HG02870 (cell line): ENCODE measurements around the gene ERN1.

Experiments
- ATAC-seq: cut with Tn5 transposase; IDR thresholded peaks from one replicate; pipeline ENCODE4 v1.9.1; 2021; ENCODE audit warnings: mild to moderate bottlenecking, moderate library complexity; ENCODE audit not compliant: unreplicated experiment

The ERN1 gene

DNA sequence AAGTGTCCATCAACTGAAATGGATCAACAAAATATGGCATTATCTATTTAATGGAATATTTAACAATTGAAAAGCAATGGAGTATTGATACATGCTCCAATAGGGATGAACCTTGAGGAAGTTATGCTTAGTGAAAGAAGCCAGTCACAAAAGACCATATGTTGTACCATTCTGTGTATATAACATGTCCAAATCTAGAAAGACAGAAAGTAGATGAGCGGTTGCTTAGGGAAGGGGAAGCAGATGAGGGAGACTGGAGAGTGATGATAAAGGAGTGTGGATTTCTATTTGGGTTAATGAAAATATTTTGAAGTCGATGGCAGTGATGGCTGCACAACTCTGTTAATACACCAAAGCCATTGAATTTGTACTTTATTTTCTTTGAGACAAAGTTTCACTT, 8.5 kb upstream of the ERN1 start:
- no peak for ATAC-seq

DNA sequence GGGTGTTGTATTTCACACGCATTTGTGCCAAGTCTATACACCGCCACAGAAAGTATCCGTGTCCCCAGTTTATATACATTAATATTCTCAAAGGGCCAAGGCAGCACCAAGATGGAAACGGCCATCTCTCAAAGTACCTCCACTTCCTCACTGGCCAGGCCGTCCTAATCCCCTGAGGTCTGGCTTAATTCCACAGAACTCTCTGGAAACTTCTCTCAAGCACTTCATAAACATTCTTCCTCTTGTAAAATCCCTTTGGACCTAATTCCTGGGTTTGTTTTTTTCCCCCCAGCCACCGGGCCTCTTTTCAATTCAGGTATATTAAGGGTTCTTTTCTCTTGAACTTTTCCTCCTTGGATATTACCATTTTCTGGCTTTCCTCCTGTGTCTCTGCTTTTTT, 5.1 kb upstream of the ERN1 start:
- no peak for ATAC-seq

DNA sequence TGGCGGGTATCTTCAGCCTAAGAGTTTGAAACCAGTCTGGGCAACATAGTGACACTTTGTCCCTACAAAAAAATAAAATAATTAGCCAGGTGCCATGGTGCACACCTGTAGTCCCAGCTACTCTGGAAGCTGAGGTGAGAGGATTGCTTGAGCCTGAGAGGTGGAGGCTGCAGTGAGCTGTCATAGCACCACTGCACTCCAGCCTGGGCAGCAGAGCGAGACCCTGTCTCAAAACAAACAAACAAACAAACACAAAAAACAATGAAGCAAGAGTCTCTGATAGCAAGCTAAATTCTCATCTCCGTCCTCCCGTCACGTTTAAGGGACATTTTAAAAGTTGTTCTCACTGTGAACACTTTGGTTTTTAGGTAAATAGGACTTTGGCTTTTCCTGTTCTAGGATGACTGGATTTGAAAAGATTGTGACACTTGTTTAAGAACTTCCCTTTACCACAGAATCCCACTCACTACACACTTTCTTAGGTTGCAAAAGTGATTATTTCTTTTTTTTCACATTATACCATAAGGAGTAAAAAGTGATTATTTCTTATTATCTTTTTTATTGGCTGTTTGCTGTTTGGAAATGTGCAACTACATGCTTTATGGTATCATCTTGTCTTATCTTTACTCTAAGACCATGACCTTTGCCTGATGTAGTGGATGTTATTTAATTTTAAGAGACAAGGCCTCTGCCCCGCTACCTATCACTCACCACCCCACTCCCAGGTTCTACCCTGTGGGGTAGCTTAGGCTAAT, 4.4 kb upstream of the ERN1 start:
- ATAC-seq = no peak

DNA sequence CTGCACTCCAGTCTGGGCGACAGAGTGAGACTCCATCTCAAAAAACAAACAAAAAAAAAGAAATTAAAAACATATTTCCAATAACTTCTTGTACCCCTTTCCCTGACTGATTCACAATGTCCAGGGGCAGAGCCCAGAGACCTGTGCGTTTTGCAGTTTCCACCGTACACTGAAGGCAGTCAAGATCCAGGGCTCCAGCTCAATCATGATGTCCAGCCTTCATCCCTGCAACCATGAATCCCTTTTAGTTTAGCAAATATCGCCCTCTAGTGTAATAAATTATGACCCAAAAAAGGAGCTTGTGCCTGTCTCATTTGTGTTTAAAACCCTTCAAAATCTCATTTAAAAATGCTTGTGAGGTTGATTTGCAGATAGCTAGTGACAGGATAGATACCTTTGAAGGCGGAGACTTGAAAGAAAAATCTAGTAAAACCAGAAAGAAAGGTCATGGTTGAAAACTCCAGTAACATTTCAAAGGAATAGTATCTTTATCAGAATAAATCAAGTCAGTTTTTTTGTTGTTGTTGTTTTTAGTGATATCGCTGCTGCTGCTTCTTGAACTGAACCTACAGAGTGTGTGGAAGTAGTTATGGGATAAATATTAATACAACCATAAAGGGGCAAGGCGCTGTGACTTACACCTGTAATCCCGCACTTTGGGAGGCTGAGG, 3.7 kb upstream of the ERN1 start:
- no peak for ATAC-seq

DNA sequence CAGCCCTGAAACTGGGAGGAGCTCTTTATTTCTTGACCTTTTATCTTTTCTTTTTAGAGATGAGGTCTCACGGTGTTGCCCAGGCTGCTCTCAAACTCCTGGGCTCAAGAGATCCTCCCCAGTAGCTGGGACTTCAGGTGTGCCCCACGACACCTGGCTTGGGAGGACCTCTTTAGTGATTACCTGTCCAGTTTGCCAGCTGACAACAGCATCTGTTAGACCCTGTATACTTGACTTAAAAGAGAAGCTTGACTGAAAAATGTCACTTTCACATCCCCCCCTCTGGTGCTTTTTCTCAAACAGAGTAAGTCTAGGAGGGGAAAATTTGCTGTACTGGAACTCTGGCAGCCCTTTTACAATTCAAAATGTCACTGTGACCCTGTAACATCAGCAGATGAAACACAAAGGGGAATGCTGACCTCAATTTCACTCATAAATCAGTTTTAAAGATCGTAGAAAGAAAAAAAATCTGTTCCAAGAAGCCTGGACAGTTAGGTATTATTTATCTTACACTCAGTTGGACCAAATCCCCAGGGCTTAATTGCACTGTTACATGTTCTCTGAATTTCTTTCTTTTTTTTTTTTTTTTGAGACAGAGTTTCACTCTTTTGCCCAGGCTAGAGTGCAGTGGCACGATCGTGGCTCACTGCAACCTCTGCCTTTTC, 1.8 kb upstream of the ERN1 start:
- ATAC-seq = no peak

DNA sequence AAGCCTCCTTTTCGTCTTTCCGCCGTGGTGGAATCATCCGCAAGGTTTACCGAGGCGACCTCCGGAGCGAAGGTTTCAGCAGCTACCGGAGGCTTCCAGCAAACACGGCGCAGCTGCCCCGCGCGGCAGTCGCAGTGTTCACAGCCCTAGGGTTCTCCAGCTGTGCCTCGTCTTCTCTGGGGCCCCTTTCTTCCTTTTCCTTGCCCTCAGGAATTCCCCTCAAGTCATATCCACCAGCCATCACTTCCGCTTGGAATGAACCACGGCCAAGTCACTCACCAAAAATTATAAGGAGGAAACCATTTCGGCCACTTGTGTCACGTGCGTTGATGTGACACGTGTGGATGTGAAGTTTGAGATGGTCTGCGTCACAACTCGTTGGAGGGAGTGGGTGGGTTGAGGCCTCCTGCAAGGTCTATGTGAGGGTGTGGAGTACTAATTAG, 636 bp upstream of the ERN1 start:
- peak; percentile 26 for ATAC-seq

DNA sequence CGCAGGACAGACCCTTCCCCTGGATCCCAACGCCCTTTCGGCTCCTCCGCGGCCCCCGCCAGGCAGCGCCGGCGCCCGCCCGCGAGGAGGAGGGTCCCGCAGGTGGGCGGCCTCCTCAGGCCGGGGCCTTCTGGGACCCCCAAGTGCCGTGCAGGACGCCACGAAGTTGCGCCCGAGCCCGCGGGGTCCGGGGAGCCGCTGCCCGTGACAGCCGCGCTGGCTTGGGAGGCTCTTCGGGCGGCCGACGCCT, 504 bp downstream of the ERN1 start:
- no peak for ATAC-seq

DNA sequence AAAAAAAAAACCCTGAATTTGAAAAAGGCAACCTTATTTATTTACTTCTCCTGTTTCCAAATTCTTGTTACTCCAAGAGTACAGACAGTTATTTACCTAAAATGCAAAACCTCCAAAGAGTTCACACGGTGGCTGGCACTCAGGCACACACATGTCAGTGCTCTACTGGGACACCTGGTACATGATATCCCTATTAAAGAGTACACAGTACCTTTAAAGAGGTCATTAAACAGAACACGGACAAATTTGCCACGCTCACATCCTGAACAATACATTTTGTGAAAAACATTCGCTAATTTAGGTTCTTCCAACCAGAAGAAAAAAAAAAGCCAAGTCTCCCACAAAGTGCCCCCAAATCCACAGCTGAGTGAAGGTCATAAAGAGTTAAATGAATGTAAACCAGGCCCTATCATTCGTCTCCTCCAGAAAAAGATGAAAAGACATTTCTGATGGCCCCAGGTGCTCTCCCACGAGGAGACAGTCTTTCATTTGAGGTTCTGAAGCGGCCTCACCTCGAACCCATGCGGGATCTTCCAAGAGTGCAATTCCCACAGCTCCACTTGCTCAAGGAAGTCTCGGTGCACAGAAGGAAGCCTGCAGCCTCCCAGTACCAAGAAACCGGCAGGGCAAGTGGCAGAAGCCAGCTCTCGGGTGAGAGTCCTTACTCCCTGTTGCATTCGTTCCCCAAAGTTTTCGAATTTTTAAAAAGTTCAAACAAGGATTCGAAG, 993 bp downstream of the ERN1 start:
- ATAC-seq = no peak

DNA sequence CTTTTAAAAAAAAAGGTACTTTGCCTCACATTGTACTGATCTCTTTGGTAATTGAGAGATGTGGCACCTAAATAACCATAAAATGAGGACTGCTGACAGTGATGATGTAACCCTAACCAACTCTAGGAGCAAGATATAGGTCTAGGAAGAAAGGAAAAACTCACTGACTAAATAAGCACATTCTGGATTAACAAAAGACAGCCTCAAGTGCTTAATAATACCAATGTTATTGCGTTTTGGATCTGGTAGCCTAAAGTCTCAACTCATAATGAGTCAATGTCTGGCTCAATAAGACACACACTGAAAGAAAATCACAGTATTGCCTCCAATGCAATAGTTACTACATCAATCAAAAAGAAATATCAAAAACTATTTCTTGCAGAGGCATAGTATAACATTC, 3.0 kb downstream of the ERN1 start:
- ATAC-seq = no peak

DNA sequence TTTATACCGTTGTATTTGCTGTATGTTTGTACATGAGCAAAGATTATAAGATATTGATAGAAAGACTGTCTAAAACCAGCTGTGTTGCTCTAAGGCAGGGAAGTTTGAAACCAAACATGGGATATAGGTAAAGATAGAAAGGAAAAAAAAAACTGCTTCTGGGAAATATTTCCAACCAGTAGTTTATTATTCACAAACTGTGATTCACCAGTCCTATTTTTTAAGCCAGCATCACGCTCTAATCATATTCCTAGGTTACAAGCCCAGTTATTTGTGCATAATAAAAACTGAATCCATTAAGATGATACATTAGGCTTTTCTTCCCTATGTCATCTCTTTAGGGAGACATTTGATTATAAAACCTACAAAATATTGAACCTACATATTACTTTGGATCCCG, 4.0 kb downstream of the ERN1 start:
- no peak for ATAC-seq

DNA sequence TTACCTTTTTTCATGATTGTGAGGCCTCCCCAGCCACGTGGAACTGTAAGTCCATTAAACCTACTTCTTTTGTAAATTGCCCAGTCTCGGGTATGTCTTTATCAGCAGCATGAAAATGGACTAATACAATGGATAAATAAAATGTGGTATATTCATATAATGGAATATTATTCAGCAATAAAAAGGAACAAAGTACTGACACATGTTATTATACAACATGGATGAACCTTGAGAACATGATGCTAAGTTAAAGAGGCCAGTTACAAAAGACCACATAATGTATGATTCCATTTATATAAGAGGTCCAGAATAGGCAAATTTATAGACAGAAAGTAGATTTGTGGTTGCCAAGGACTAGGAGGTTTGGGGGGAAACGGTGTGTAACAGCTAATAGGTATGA, 5.3 kb downstream of the ERN1 start:
- no peak for ATAC-seq

DNA sequence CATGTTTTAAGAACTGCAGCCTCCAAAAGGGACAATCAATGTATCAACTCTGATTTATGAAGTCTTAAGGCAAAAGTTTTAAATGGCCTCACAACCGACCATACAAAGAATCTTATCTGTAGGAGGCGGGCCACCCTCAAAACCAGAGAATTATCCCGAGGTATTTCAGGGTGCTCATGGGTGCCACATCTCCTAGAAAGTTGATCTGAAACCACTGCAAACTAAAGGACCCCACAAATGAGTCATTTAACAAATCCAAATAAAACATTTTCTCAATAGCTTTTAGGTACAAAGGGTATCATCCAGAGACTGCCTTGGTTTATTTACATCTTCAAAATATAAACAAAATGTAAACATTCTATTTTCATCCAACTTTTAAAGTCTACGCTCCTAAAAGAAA, 6.8 kb downstream of the ERN1 start:
- no peak for ATAC-seq

DNA sequence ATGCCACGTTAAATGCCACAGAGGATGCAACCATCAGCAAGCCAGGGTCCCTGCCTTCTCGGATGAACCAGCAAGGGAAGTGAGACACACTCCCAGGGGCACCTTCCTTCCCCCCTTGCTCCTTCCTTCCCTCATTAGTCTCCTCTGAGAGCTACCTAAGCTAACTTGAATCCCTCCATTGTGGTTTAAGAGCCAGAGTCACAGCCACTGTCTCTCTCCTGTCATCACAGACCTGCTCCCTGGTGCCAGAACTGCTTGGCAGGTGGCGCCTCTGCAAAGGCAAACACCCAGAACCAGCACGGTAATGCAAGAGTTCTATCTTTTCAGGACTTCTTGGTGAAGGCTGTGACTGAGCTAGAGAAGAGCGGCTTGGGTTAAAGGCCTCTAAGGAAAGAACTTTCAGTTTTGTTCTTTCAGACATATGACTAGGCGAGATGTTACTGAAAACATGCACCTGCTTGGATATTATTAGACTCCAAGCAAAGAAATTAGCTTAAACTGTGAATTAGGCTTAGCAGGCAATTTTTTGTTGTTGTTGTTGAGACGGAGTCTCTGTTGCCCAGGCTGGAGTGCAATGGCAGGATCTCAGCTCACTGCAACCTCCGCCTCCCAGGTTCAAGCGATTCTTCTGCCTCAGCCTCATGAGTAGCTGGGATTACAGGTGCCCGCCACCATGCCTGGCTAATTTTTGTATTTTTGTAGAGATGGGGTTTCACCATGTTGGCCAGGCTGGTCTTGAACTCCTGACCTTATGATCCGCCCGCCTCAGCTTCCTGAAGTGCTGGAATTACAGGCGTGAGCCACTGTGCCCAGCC, 8.8 kb downstream of the ERN1 start:
- ATAC-seq = peak; percentile 74

DNA sequence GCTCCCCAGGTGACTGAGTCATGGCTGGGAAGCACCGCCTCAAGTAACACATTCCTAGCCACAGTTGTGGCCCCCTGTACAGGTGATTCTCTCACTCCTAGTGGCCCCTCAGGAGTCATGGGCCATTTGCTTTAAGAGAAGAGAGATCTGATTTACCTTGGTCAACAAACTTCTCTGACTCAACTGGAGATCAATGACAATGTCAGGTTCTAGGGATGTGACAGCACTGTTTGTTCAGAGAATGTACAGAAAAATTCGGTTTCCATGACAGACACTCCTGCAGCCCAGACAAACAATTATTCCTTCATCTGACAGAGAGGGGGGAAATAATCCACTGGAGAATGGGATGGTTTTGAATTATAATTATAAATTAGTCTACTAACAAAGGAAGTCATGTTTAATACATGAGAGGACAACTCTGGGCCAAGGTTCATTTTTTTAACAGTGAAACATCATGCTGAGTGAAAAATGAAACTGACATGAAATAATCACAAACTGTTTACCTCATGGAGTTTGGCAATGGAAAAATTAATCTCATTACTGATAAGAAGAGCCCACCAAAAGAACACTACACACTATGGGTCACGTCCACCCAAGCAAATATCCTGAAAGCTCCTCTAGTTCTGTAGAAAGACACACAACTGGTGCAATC, 9.7 kb downstream of the ERN1 start:
- no peak for ATAC-seq

DNA sequence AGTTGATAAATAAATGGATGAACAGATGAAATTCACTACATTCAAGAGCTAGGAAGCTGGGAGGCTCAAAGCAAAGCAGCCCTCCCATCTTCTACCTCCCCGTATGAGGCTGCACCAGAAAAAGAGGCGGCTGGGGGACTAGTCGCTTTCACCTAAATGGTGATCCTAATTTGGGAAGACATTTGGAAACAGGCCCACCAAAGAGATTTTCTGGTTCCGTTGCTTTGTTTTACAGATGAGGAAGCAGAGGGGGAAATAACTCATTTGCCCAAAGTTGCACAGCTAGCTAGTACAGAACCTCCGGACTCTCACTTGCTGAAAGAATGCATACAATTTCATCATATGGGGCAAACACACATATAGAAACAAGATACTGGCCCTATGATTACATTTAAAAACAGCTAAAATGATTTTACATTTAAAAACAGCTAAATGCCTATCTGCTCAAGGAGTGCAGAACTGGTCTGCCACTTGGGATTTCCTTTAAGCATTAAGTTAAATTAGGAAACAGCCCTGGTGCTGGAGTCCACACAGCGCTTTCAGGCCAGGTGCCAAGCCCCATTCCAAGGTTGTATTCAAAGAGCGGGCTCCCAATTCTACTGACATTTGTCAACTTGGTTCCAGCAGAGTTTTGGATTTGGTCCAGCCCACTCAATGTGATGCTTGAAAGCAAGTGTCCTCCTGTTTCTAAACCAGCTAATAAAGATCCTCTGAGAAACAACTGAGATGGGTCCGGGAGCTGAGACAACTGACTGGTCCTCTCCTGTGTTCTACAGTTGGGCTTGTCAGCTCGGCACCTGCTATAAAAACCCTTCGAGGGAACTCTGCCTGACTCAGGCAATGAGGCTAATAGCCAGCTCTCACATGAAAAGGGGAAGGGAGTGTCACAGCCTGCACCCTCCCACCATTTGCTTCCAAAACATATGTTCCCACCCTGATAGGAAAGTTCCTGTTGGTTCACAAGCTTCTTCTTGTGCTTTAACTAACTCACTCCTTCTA, 11.7 kb downstream of the ERN1 start:
- ATAC-seq = no peak

DNA sequence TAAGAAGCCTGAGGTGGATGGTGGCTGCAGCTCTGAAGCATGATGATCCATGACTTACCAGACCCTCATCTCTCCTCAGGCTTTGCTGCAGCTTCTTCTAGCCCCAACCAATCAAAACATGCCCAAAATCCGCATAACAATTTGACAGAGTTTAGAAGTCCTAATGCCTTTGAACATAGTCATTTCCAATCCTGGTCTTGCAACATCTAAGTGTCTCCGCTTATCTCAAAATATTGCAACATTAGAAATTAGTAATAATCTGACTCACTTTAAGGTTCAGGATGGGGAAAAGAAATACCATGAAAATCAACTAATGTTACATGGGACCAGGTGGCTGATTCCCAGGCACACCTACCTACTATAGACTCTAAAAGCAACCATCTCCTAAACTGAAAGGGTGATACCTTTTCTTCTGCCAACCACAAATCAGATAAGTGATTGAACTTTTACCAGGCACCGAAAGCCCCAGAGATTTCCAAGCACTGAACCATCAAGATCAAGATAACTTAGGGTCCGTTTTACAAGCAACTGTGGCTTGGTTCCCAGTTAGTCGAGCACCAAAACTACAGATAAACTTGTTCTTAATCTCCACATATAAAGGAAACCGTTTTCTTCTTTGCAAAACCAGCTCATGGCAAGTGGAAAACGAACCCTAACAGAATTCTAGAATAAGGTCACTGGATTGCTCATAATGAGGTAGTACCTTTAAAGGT, 14.0 kb downstream of the ERN1 start:
- ATAC-seq = no peak

DNA sequence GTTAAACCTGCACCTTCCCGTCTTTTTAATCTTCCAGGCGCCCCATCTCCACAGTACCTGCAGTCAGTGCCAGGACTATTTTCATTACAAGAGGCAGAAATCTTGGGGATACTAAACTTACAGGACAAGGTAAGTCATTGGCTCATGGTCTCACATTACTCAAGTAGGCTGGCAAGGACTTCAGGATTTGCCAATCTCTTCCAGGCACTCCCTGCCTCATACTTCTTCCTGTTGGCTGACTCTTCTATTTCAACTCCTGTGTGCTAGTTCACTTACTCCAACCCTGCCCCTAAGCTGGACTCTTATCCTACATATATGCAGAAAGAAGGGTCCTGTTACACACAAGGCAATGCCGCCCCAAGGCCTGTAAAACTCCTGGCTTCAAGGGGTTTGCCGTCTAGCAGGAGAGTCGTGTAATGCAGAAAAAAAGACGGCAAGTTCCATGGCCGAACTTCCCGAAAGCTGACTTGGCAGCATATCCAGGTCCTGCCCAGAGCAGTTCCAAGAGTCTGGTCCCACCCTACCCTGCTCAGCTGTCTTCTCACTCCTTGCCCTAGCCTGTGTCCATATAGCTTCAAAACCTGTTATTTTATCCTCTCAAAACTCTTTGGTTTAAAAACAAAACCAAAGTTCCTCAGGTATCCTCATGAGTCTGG, 14.8 kb downstream of the ERN1 start:
- no peak for ATAC-seq

DNA sequence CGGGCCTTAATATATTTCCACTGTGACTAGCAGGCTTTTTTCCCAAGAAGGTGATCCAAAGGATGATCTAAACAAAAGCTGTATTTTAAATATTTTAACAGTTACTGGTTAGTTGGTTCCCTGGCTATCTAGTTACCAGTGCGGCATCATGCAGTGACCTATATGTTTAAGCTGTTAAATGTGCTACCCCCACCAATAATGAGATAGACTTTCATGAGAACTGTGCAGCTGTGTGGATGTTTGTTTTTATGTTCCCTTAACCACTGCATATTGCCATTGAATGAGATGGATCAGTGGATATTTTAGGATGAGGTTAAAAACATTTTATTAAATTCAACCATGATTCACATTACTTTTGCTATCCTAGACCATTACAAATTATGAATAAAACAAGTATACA, 16.9 kb downstream of the ERN1 start:
- ATAC-seq = no peak
